Right cardiac atrium (tissue), 5 donors: Measurements from ENCODE around the gene ZNF536. TPM values are rescaled to one million over a fixed set of nuclear protein-coding genes. Genes with fewer than 3 reads are reported as not detected.

Experiments
- ATAC-seq, 2 donors: fragments of 200-7000 bp; cut with Tn5 transposase; one replicate each; pipeline versions ENCODE4 v1.8.0 to v1.9.1; 2020; ENCODE audit warnings: moderate library complexity in 2 of 2, mild to moderate bottlenecking in 1 of 2
- DNase-seq, 3 donors: peaks; one replicate each; pipeline ENCODE4 v3.0.0-alpha.2; 2020
- H3K27ac ChIP-seq: one replicate; pipeline ENCODE4 v1.5.1; 2013; ENCODE audit warnings: mild to moderate bottlenecking, low read length, control low read depth, moderate library complexity
- H3K27me3 ChIP-seq: one replicate; pipeline ENCODE4 v1.6.1; 2013; ENCODE audit not compliant: control insufficient read depth, insufficient read depth
- H3K4me1 ChIP-seq: one replicate; pipeline ENCODE4 v1.6.1; 2013; ENCODE audit warnings: low read length; ENCODE audit not compliant: control insufficient read depth, insufficient read depth
- H3K4me3 ChIP-seq: one replicate; pipeline ENCODE4 v1.5.1; 2013; ENCODE audit warnings: low read length, control low read depth
- H3K9me3 ChIP-seq: one replicate; pipeline ENCODE4 v1.6.1; 2013; ENCODE audit warnings: low read length; ENCODE audit not compliant: control insufficient read depth
- WGBS: extraction: QIAGEN DNeasy Blood & Tissue Kit; methylation state at CpG from one replicate; pipeline ENCODE4 v1.1.7; 2013; 5-methylcytosine and 5-hydroxymethylcytosine counted together
- intact Hi-C, 4 donors: fragments of 100-400 bp; cut with DNase I; formaldehyde crosslinking; loops; one replicate each; pipeline versions ENCODE4 v1.11.0 to v1.14.0; 2022 to 2023
- long read RNA-seq, 4 donors: library from polyadenylated mRNA; unstranded; transcript quantifications; one replicate each; pipeline ENCODE4 v2.0.0, GENCODE V29; 2020 to 2021
- polyA plus RNA-seq: library from polyadenylated mRNA; stranded (reverse); fragments of 200-250 nt; gene quantifications from one replicate; pipeline ENCODE4 v1.2.3, GENCODE V29; 2013
- total RNA-seq, 4 donors: library from RNA; stranded (reverse); fragmentation: NEBNext Ultra II Directional; extraction: Animal tissue kit (Norgen Biotek cat#: 25700); gene quantifications; one replicate each; pipeline ENCODE4 v1.2.1, GENCODE V29; 2021
- donor health status: healthy with polysubstance abuse.
- donor health status: DM: no; HTN: yes; CAD: no.
- donor health status: DM: no; HTN: no; CAD: no.
- donor health status: DM: no; HTN: yes; CAD: no; lungs with severe emphysema.
- donor health status: DM: yes; HTN: yes; CAD: no.

Gene ZNF536
- total RNA-seq (1 to 10 TPM; 2.5 to 6.5 (median 5.0) TPM), polyA plus RNA-seq (2.5 TPM)
- long read RNA-seq, donor 1, partial matches to known transcripts, result 0 of 3 reads
- long read RNA-seq, donor 1, other reads (novel, unspliced or antisense), result 3 of 3 reads
- long read RNA-seq, donor 2, result 0 reads
- long read RNA-seq, donor 3, partial matches to known transcripts, result 5 of 9 reads
- long read RNA-seq, donor 3, other reads (novel, unspliced or antisense), result 4 of 9 reads
- long read RNA-seq, donor 4, partial matches to known transcripts, result 1 of 3 reads
- long read RNA-seq, donor 4, other reads (novel, unspliced or antisense), result 2 of 3 reads

- intact Hi-C loops, result no loop called here
- no peak within 1 kb of the TSS for H3K4me3 ChIP-seq
- 65% methylated on average over 9 of the region's 9 CpGs for WGBS
These were observed at the start of gene ZNF536 for GRCh38 chr19:30371960-30372824. Gene ZNF536 (plus strand): TSS chr19:30372384. CDS start chr19:30443563, 71,179 bp downstream.

GRCh38 chr19:30322641-30323320 lies 49.4 kb upstream of the ZNF536 start:
- H3K4me3 ChIP-seq, result no peak overlapping the region
- H3K27me3 ChIP-seq, result no peaks in the 10 kb centered on the region
- no peak for DNase-seq
- no peak overlapping the region for H3K27ac ChIP-seq
- H3K4me1 ChIP-seq, result no peaks in the 10 kb centered on the region
- intact Hi-C loops, result no loop called here
- no peaks in the 10 kb centered on the region for H3K9me3 ChIP-seq
- ATAC-seq, result no peak
- 88% methylated on average over 6 of the region's 6 CpGs for WGBS

More at GRCh38 chr19:30371960-30372824, at the start of gene ZNF536:
- H3K27me3 ChIP-seq, result no peaks in the 10 kb centered on the region
- H3K9me3 ChIP-seq, result no peaks in the 10 kb centered on the region
- no peak within 1 kb of the TSS for H3K27ac ChIP-seq
- ATAC-seq (no peak), DNase-seq (no peak)
- no peaks in the 10 kb centered on the region for H3K4me1 ChIP-seq

DNA sequence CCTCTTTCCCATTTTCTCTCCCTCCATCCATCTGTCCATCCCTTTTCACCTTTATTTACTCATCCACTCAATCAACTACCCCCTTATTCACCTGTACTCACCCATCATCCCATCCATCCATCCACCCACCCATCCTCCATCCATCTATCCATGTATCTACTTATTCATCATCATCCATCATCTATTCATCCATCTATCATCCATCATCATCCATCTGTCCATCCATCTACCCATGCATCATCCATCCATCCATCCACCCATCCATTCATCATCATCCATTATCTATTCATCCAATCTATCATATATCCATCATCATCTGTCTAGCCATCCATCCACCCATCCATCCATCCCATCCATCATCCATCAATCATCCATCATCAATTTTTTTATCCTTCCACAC lies 48.3 kb upstream of the ZNF536 start:
- H3K27ac ChIP-seq, result no peak overlapping the region
- intact Hi-C loops, result no loop called here
- no peaks in the 10 kb centered on the region for H3K27me3 ChIP-seq
- ATAC-seq (no peak), DNase-seq (no peak)
- H3K4me1 ChIP-seq, result no peaks in the 10 kb centered on the region
- no peak overlapping the region for H3K4me3 ChIP-seq
- no peaks in the 10 kb centered on the region for H3K9me3 ChIP-seq

GRCh38 chr19:30324982-30325381 lies 47.2 kb upstream of the ZNF536 start:
- WGBS, result 89% methylated on average over 7 of the region's 7 CpGs
- ATAC-seq (no peak), DNase-seq (no peak)
- H3K27me3 ChIP-seq, result no peaks in the 10 kb centered on the region
- H3K4me1 ChIP-seq, result no peaks in the 10 kb centered on the region
- intact Hi-C loops, result no loop called here
- no peak overlapping the region for H3K27ac ChIP-seq
- H3K4me3 ChIP-seq, result no peak overlapping the region
- H3K9me3 ChIP-seq, result no peaks in the 10 kb centered on the region

DNA sequence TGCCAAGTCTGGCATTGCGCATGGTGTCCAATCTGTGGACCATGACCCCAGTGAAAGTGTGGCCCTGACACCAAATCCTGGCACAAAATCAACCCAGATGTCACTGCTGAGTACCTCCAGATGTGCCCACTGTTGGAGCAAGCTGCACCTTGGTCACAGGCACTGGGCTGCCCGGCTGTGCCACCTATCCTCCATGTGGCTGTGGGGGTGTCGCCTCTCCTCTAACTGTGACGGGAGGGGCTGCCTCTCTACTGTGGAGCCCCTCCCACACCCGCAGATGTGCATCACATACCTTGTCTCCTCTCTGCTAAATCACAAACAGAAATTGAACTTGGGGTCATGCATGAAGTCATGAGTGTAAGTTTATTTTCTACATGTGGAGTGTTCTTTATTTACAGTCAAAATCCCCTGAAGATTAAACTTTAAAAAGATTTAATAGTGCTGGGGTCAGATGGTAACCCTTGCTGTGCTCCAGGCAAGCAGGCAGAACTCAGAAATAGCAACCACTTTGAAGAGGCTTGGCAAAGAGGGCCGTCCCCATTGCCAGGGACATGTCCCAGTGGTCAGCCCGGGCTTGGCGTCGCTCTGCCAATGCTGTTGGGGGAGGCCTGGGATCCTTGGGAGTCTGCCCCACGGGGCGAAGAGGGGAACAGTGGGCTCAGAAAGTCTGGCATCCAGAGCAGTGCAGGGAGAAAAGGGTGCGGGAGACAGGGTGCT lies 46.4 kb upstream of the ZNF536 start:
- H3K4me3 ChIP-seq, result no peak overlapping the region
- 52% methylated on average over 12 of the region's 12 CpGs for whole genome bisulfite sequencing
- H3K27ac ChIP-seq, result peak overlapping the region; percentile 59
- ATAC-seq (peak; percentile 82 to 84), DNase-seq (peak; percentile 33 to 82 (median 80))
- intact Hi-C loops, result no loop called here
- H3K4me1 ChIP-seq, result no peaks in the 10 kb centered on the region
- no peaks in the 10 kb centered on the region for H3K9me3 ChIP-seq
- no peaks in the 10 kb centered on the region for H3K27me3 ChIP-seq

- peak overlapping the region; percentile 59 for H3K27ac ChIP-seq
- 73% methylated on average over 11 of the region's 11 CpGs for WGBS
- ATAC-seq, result no peak
These were observed 45.8 kb upstream of the ZNF536 start for GRCh38 chr19:30326393-30326710.

DNA sequence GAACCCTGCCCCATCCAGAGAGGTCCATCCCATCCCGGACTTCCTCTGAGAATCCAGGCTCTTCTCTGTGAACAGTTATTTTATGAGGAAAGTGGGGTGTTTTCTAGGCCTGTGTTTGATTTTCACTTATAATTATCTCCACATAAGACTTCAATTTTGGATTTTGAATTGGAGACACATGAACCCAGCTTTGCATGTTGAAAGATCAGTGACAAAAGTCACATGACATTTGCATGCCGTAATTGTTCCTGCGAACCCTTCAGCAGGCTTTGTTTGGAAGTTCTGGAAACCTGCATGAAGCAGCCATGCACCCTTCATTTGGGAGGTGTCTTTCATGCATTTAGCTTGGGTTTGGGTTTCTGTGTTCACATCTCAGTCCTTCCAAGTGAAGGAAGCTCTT lies 44.9 kb upstream of the ZNF536 start:
- Histone ChIP-seq H3K27me3 (no peaks in the 10 kb centered on the region), H3K27ac (no peak overlapping the region), H3K9me3 (no peaks in the 10 kb centered on the region), H3K4me1 (no peaks in the 10 kb centered on the region), H3K4me3 (no peak overlapping the region)
- 87% methylated on average over 3 of the region's 3 CpGs for whole genome bisulfite sequencing
- intact Hi-C loops, result no loop called here
- ATAC-seq, result no peak
- DNase-seq, result no peak

More at GRCh38 chr19:30326393-30326710, 45.8 kb upstream of the ZNF536 start:
- Histone ChIP-seq H3K4me3 (no peak overlapping the region), H3K27me3 (no peaks in the 10 kb centered on the region), H3K4me1 (no peaks in the 10 kb centered on the region), H3K9me3 (no peaks in the 10 kb centered on the region)
- intact Hi-C loops, result no loop called here
- DNase-seq, result no peak

DNA sequence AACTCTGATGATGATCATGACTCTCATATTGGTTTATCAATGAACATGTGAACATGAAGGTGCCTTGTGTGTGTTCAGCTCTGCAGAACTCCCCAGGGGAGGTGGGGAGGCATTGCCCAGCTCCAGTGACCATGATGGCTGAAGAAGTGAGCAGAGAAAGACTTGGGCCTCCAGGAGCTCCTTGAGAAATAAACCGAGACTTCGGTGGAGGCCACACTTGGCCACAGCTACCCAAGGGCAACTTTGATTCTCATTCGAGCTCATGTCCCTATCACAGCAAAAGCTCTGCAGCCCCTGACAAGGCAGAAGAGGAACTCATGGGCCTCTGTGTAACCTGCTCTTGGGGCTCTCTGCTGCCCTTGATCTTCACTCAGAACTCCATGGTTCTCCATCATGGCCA lies 44.1 kb upstream of the ZNF536 start:
- 91% methylated on average over 3 of the region's 3 CpGs for WGBS
- no peak overlapping the region for H3K27ac ChIP-seq

GRCh38 chr19:30330266-30330665 lies 41.9 kb upstream of the ZNF536 start:
- no peaks in the 10 kb centered on the region for H3K27me3 ChIP-seq
- DNase-seq, result no peak
- H3K9me3 ChIP-seq, result no peaks in the 10 kb centered on the region
- H3K27ac ChIP-seq, result no peak overlapping the region
- H3K4me1 ChIP-seq, result no peaks in the 10 kb centered on the region
- 60% methylated on average over 4 of the region's 4 CpGs for WGBS
- no peak for ATAC-seq
- H3K4me3 ChIP-seq, result no peak overlapping the region
- intact Hi-C loops, result no loop called here

More for the DNA sequence above, 44.1 kb upstream of the ZNF536 start:
- H3K27me3 ChIP-seq, result no peaks in the 10 kb centered on the region
- H3K9me3 ChIP-seq, result no peaks in the 10 kb centered on the region
- DNase-seq (no peak), ATAC-seq (no peak)
- no peaks in the 10 kb centered on the region for H3K4me1 ChIP-seq
- no peak overlapping the region for H3K4me3 ChIP-seq
- intact Hi-C loops, result no loop called here

- ATAC-seq, result no peak
- H3K4me1 ChIP-seq, result no peaks in the 10 kb centered on the region
- DNase-seq, result no peak
- 88% methylated on average over 10 of the region's 10 CpGs for WGBS
- H3K27ac ChIP-seq, result no peak overlapping the region
- intact Hi-C loops, result no loop called here
- no peaks in the 10 kb centered on the region for H3K9me3 ChIP-seq
- no peaks in the 10 kb centered on the region for H3K27me3 ChIP-seq
- no peak overlapping the region for H3K4me3 ChIP-seq
These were observed 39.5 kb upstream of the ZNF536 start for GRCh38 chr19:30332445-30333234.
